Measurements from ENCODE around the gene MC1R. TPM values are rescaled to one million over a fixed set of nuclear protein-coding genes. Genes with fewer than 3 reads are reported as not detected.
"Not testable (repeated sequence)": the region's sequence is repeated elsewhere in the genome, so short reads cannot be mapped to it uniquely, and the experiment has no call there.

Gene MC1R
- total RNA-seq (10 to 100 TPM; 10.2 to 10.3 TPM), polyA plus RNA-seq (under 1 TPM in 1 of 3 donors, not detected in 2; 0.63 TPM), total RNA-seq (5.6 to 10.6 (median 7.1) reads per million in 6 experiments)

- H3K4me3 Mint-ChIP-seq: peak within 1 kb of the TSS; percentile 63 to 88 (median 75)
- peak; percentile 52 to 55 for ATAC-seq
- peak within 1 kb of the TSS in 4 of 10 donors; percentile 8 to 86 (median 56) for H3K27ac Mint-ChIP-seq
- H3K27me3 Mint-ChIP-seq: peaks cover 4 to 28% (median 10%) of the 10 kb centered on the region in 5 donors
- no peaks in the 10 kb centered on the region for H3K36me3 Mint-ChIP-seq
- peaks cover 24 to 61% (median 46%) of the 10 kb centered on the region in 4 donors for H3K4me1 Mint-ChIP-seq
- peak in 7 of 10 donors; percentile 21 to 57 (median 37) for DNase-seq
- POLR2A ChIA-PET: interaction anchor here (0.5 to 1.6 kb wide), 5 partner anchors 32 to 196 kb away, joined by 3 to 5 read pairs (median 3); no protein-coding TSS in a partner anchor
- no peaks in the 10 kb centered on the region for H3K9me3 Mint-ChIP-seq
Measured at GRCh38 chr16:89918453-89919347, at the start of gene MC1R. Gene MC1R (plus strand): TSS chr16:89918862. CDS start chr16:89919259, 397 bp downstream.

GRCh38 chr16:89869911-89870310 is 48.8 kb upstream of the MC1R start:
- H3K4me3 Mint-ChIP-seq: no peak overlapping the region
- POLR2A ChIA-PET: no interaction called here
- DNase-seq: no peak

GRCh38 chr16:89870440-89870839 is 48.2 kb upstream of the MC1R start:
- peaks cover 3 to 21% (median 16%) of the 10 kb centered on the region in 4 donors for H3K4me1 Mint-ChIP-seq
- H3K9me3 Mint-ChIP-seq: peaks cover 0 to 16% (median 7%) of the 10 kb centered on the region in 9 donors
- peak overlapping the region in 1 of 10 donors; percentile 39 for H3K4me3 Mint-ChIP-seq
- no peak overlapping the region for H3K27ac Mint-ChIP-seq
- peaks cover 5 to 12% (median 7%) of the 10 kb centered on the region in 3 donors for H3K36me3 Mint-ChIP-seq
- POLR2A ChIA-PET: interaction anchor here (3.6 kb wide), 1 partner anchor 8 kb away, joined by 86 read pairs; no protein-coding TSS in a partner anchor
- DNase-seq (no peak), ATAC-seq (no peak)
- H3K27me3 Mint-ChIP-seq: no peaks in the 10 kb centered on the region

More at GRCh38 chr16:89869911-89870310, 48.8 kb upstream of the MC1R start:
- Mint-ChIP-seq H3K36me3 (peaks cover under 1 to 8% (median 1%) of the 10 kb centered on the region in 3 donors), H3K4me1 (peaks cover 1 to 23% (median 14%) of the 10 kb centered on the region in 4 donors), H3K9me3 (peaks cover 0 to 11% (median 2%) of the 10 kb centered on the region in 9 donors), H3K27me3 (no peaks in the 10 kb centered on the region), H3K27ac (peak overlapping the region in 3 of 10 donors; percentile 51 to 53 (median 52))
- no peak for ATAC-seq

- peak overlapping the region in 7 of 10 donors; percentile 22 to 96 (median 89) for H3K4me3 Mint-ChIP-seq
- peaks cover 0 to 16% (median 8%) of the 10 kb centered on the region in 9 donors for H3K9me3 Mint-ChIP-seq
- H3K27ac Mint-ChIP-seq: peak overlapping the region in 9 of 10 donors; percentile 75 to 99 (median 96)
- no peaks in the 10 kb centered on the region for H3K27me3 Mint-ChIP-seq
- no peak for DNase-seq
- POLR2A ChIA-PET: interaction anchor here (2.4 to 3.6 kb wide), 2 partner anchors 10 to 149 kb away, joined by 30 to 86 read pairs; no protein-coding TSS in a partner anchor
- H3K4me1 Mint-ChIP-seq: peaks cover 3 to 21% (median 16%) of the 10 kb centered on the region in 4 donors
- ATAC-seq: no peak
- peaks cover 6 to 17% (median 12%) of the 10 kb centered on the region in 3 donors for H3K36me3 Mint-ChIP-seq
Measured at GRCh38 chr16:89871895-89872294, 46.8 kb upstream of the MC1R start.

- Mint-ChIP-seq H3K27me3 (no peaks in the 10 kb centered on the region), H3K27ac (peak within 1 kb of the TSS; percentile 75 to 99 (median 98)), H3K4me3 (peak within 1 kb of the TSS; percentile 86 to 96 (median 91)), H3K36me3 (peaks cover 6 to 21% (median 15%) of the 10 kb centered on the region in 3 donors), H3K9me3 (peaks cover 0 to 16% (median 8%) of the 10 kb centered on the region in 9 donors), H3K4me1 (peaks cover 3 to 24% (median 21%) of the 10 kb centered on the region in 4 donors)
- ATAC-seq (peak; percentile 42 to 59), DNase-seq (peak; percentile 79 to 93 (median 86))
- POLR2A ChIA-PET: interaction anchor here (0.5 to 3.6 kb wide), 28 partner anchors 8 to 656 kb away, joined by 3 to 86 read pairs (median 4); partner anchors contain the start of genes CDK10, CHMP1A, DBNDD1 and FANCA
Measured at GRCh38 chr16:89873109-89873971, 45.3 kb upstream of the MC1R start, which contains the start of gene TCF25. Gene TCF25 (plus strand): TSS chr16:89873592. CDS start chr16:89873668, 76 bp downstream.

- peaks cover 0 to 16% (median 8%) of the 10 kb centered on the region in 9 donors for H3K9me3 Mint-ChIP-seq
- H3K27me3 Mint-ChIP-seq: no peaks in the 10 kb centered on the region
- H3K4me3 Mint-ChIP-seq: peak overlapping the region; percentile 83 to 96 (median 91)
- DNase-seq (peak; percentile 89 to 96 (median 92)), ATAC-seq (peak; percentile 70 to 82)
- H3K4me1 Mint-ChIP-seq: peaks cover 3 to 26% (median 21%) of the 10 kb centered on the region in 4 donors
- H3K36me3 Mint-ChIP-seq: peaks cover 6 to 27% (median 15%) of the 10 kb centered on the region in 3 donors
- H3K27ac Mint-ChIP-seq: peak overlapping the region; percentile 63 to 99 (median 98)
- POLR2A ChIA-PET: interaction anchor here (0.6 to 3.6 kb wide), 19 partner anchors 10 to 283 kb away, joined by 3 to 86 read pairs (median 5); partner anchors contain the start of genes CDK10 and SPATA2L
Measured at GRCh38 chr16:89873972-89874689, 44.5 kb upstream of the MC1R start.

GRCh38 chr16:89879123-89879522 is 39.5 kb upstream of the MC1R start:
- H3K36me3 Mint-ChIP-seq: peaks cover 6 to 69% (median 25%) of the 10 kb centered on the region in 3 donors
- H3K4me1 Mint-ChIP-seq: peaks cover 7 to 32% (median 24%) of the 10 kb centered on the region in 4 donors
- H3K4me3 Mint-ChIP-seq, H3K27ac Mint-ChIP-seq, H3K27me3 Mint-ChIP-seq, POLR2A ChIA-PET, ATAC-seq, DNase-seq: not testable (repeated sequence)
- H3K9me3 Mint-ChIP-seq: peaks cover 0 to 11% (median 8%) of the 10 kb centered on the region in 9 donors

- peaks cover 0 to 72% (median 18%) of the 10 kb centered on the region in 3 donors for H3K36me3 Mint-ChIP-seq
- DNase-seq (no peak), ATAC-seq (no peak)
- no peak overlapping the region for H3K4me3 Mint-ChIP-seq
- H3K27me3 Mint-ChIP-seq: no peaks in the 10 kb centered on the region
- H3K4me1 Mint-ChIP-seq: peaks cover 9 to 28% (median 19%) of the 10 kb centered on the region in 4 donors
- peak overlapping the region in 4 of 10 donors; percentile 8 to 79 (median 56) for H3K27ac Mint-ChIP-seq
- POLR2A ChIA-PET: interaction anchor here (1.4 kb wide), 1 partner anchor 8 kb away, joined by 4 read pairs; the partner anchor contains the start of gene TCF25
- no peaks in the 10 kb centered on the region for H3K9me3 Mint-ChIP-seq
Measured at GRCh38 chr16:89880477-89881367, 37.9 kb upstream of the MC1R start.

- Mint-ChIP-seq H3K36me3 (peaks cover 0 to 75% (median 14%) of the 10 kb centered on the region in 3 donors), H3K9me3 (no peaks in the 10 kb centered on the region), H3K4me1 (peaks cover 9 to 28% (median 19%) of the 10 kb centered on the region in 4 donors), H3K27me3 (no peaks in the 10 kb centered on the region), H3K4me3 (no peak overlapping the region), H3K27ac (peak overlapping the region in 1 of 10 donors; percentile 48)
- ATAC-seq (no peak), DNase-seq (no peak)
- POLR2A ChIA-PET: interaction anchor here (1.4 kb wide), 1 partner anchor 8 kb away, joined by 4 read pairs; the partner anchor contains the start of gene TCF25
Measured at GRCh38 chr16:89881368-89881730, 37.3 kb upstream of the MC1R start.

- H3K9me3 Mint-ChIP-seq: no peaks in the 10 kb centered on the region
- POLR2A ChIA-PET: interaction anchor here (0.8 kb wide), 1 partner anchor 10 kb away, joined by 3 read pairs; the partner anchor contains the start of gene TCF25
- no peaks in the 10 kb centered on the region for H3K27me3 Mint-ChIP-seq
- peaks cover 9 to 24% (median 16%) of the 10 kb centered on the region in 4 donors for H3K4me1 Mint-ChIP-seq
- peak overlapping the region in 2 of 10 donors; percentile 24 to 82 for H3K27ac Mint-ChIP-seq
- no peak for ATAC-seq
- H3K4me3 Mint-ChIP-seq: no peak overlapping the region
- peaks cover 0 to 86% (median 22%) of the 10 kb centered on the region in 3 donors for H3K36me3 Mint-ChIP-seq
- no peak for DNase-seq
Measured at GRCh38 chr16:89883346-89884040, 35.2 kb upstream of the MC1R start.
